Measurements from ENCODE around the gene SLC37A1.

Gene SLC37A1

DNA sequence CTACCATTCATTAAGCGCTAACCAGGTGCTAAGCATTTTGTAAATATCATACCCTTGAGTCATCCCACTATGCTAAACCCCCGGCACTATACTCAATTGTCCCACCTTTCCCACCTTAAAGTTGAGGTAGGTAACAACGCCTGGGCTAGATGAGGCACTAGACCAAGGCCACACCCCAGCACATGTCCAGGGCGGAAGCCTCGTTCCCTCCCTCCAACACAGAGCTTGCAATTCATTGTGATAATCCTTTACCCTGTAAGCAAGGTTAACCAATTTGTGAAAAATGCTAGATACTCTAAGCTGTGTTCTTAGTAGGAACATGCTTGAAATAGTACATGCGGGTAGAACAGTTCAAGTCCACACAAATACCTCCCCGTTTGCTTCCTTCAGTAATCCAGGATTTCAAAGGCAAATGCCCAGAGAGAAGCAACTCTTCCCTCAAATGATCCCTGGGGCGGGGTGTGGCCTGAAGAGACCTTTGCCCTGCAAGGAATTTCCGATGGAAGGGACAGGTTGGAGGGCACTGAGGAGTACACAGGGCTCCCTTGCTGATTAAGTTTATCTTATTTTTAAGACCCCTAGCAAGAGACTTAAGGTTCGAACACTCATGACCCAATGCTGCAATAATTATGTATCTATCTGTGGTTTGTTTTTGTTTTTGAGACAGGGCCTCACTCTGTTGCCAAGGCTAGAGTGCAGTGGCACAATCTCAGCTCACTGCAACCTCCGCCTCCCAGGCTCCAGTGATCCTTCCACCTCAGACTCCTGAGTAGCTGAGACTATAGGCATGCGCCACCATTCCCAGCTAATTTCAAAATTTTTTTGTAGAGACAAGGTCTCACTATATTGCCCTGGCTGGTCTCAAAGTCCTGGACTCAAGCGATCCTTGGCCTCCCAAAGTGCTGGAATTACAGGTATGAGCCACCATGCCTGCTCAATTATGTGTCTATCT is 20.3 kb upstream of the SLC37A1 start:
- no peaks in the 10 kb centered on the region for H3K36me3 ChIP-seq (ENCODE audit: control insufficient read depth, insufficient read depth, low read length)
- H3K27ac ChIP-seq (ENCODE audit: insufficient read depth, low read depth, low read length, poor library complexity, severe bottlenecking): no peak overlapping the region
- peaks cover 9% of the 10 kb centered on the region for H3K4me1 ChIP-seq (ENCODE audit: control insufficient read depth, insufficient read depth, low read length)
- H3K9me3 ChIP-seq (ENCODE audit: control insufficient read depth, low read length): no peaks in the 10 kb centered on the region
- 79 to 84% methylated on average over 12 to 13 of the region's 13 CpGs for WGBS, 2 experiments
- no peak overlapping the region for H3K4me3 ChIP-seq (ENCODE audit: insufficient read depth, low read depth, low read length)
- peaks cover 10% of the 10 kb centered on the region for H3K27me3 ChIP-seq (ENCODE audit: control insufficient read depth, insufficient read depth, low read length, poor library complexity, severe bottlenecking)

- 90 to 92% methylated on average over 5 of the region's 5 CpGs for WGBS, 2 experiments
- Histone ChIP-seq H3K36me3 (ENCODE audit: control insufficient read depth, insufficient read depth, low read length) (no peaks in the 10 kb centered on the region), H3K27ac (ENCODE audit: insufficient read depth, low read depth, low read length, poor library complexity, severe bottlenecking) (no peak overlapping the region), H3K27me3 (ENCODE audit: control insufficient read depth, insufficient read depth, low read length, poor library complexity, severe bottlenecking) (peaks cover 10% of the 10 kb centered on the region), H3K4me1 (ENCODE audit: control insufficient read depth, insufficient read depth, low read length) (peaks cover 17% of the 10 kb centered on the region), H3K4me3 (ENCODE audit: insufficient read depth, low read depth, low read length) (no peak overlapping the region), H3K9me3 (ENCODE audit: control insufficient read depth, low read length) (no peaks in the 10 kb centered on the region)
These were observed 18.6 kb upstream of the SLC37A1 start for GRCh38 chr21:42495027-42495426.

- WGBS, 2 experiments: 6 to 7% methylated on average over 18 of the region's 18 CpGs
- Histone ChIP-seq H3K27me3 (ENCODE audit: control insufficient read depth, insufficient read depth, low read length, poor library complexity, severe bottlenecking) (peaks cover 10% of the 10 kb centered on the region), H3K27ac (ENCODE audit: insufficient read depth, low read depth, low read length, poor library complexity, severe bottlenecking) (no peak overlapping the region), H3K4me1 (ENCODE audit: control insufficient read depth, insufficient read depth, low read length) (peaks cover 17% of the 10 kb centered on the region), H3K36me3 (ENCODE audit: control insufficient read depth, insufficient read depth, low read length) (no peaks in the 10 kb centered on the region), H3K9me3 (ENCODE audit: control insufficient read depth, low read length) (no peaks in the 10 kb centered on the region), H3K4me3 (ENCODE audit: insufficient read depth, low read depth, low read length) (peak overlapping the region; percentile 59)
These were observed 17.9 kb upstream of the SLC37A1 start for GRCh38 chr21:42495765-42496119.

GRCh38 chr21:42496120-42496838 is 17.4 kb upstream of the SLC37A1 start, which contains the start of gene RSPH1:
Gene RSPH1 (minus strand): TSS chr21:42496224. CDS start chr21:42496186, 38 bp downstream.
- 1% methylated on average over 58 of the region's 58 CpGs for WGBS, 2 experiments
- peaks cover 17% of the 10 kb centered on the region for H3K4me1 ChIP-seq (ENCODE audit: control insufficient read depth, insufficient read depth, low read length)
- peak within 1 kb of the TSS; percentile 52 for H3K27ac ChIP-seq (ENCODE audit: insufficient read depth, low read depth, low read length, poor library complexity, severe bottlenecking)

GRCh38 chr21:42496839-42497202 is 16.8 kb upstream of the SLC37A1 start:
- Histone ChIP-seq H3K4me3 (ENCODE audit: insufficient read depth, low read depth, low read length) (peak overlapping the region; percentile 59), H3K9me3 (ENCODE audit: control insufficient read depth, low read length) (no peaks in the 10 kb centered on the region), H3K27ac (ENCODE audit: insufficient read depth, low read depth, low read length, poor library complexity, severe bottlenecking) (peak overlapping the region; percentile 52), H3K4me1 (ENCODE audit: control insufficient read depth, insufficient read depth, low read length) (peaks cover 17% of the 10 kb centered on the region), H3K27me3 (ENCODE audit: control insufficient read depth, insufficient read depth, low read length, poor library complexity, severe bottlenecking) (peaks cover 10% of the 10 kb centered on the region), H3K36me3 (ENCODE audit: control insufficient read depth, insufficient read depth, low read length) (no peaks in the 10 kb centered on the region)
- WGBS, 2 experiments: 17 to 25% methylated on average over 19 of the region's 19 CpGs

More at GRCh38 chr21:42496120-42496838, 17.4 kb upstream of the SLC37A1 start, which contains the start of gene RSPH1:
- Histone ChIP-seq H3K9me3 (ENCODE audit: control insufficient read depth, low read length) (no peaks in the 10 kb centered on the region), H3K36me3 (ENCODE audit: control insufficient read depth, insufficient read depth, low read length) (no peaks in the 10 kb centered on the region), H3K4me3 (ENCODE audit: insufficient read depth, low read depth, low read length) (peak within 1 kb of the TSS; percentile 59), H3K27me3 (ENCODE audit: control insufficient read depth, insufficient read depth, low read length, poor library complexity, severe bottlenecking) (peaks cover 10% of the 10 kb centered on the region)

GRCh38 chr21:42498012-42498411 is 15.6 kb upstream of the SLC37A1 start:
- peaks cover 17% of the 10 kb centered on the region for H3K4me1 ChIP-seq (ENCODE audit: control insufficient read depth, insufficient read depth, low read length)
- no peaks in the 10 kb centered on the region for H3K9me3 ChIP-seq (ENCODE audit: control insufficient read depth, low read length)
- H3K36me3 ChIP-seq (ENCODE audit: control insufficient read depth, insufficient read depth, low read length): no peaks in the 10 kb centered on the region
- H3K4me3 ChIP-seq (ENCODE audit: insufficient read depth, low read depth, low read length): no peak overlapping the region
- WGBS, 2 experiments: 93 to 96% methylated on average over 5 of the region's 5 CpGs
- H3K27ac ChIP-seq (ENCODE audit: insufficient read depth, low read depth, low read length, poor library complexity, severe bottlenecking): no peak overlapping the region
- peaks cover 10% of the 10 kb centered on the region for H3K27me3 ChIP-seq (ENCODE audit: control insufficient read depth, insufficient read depth, low read length, poor library complexity, severe bottlenecking)

DNA sequence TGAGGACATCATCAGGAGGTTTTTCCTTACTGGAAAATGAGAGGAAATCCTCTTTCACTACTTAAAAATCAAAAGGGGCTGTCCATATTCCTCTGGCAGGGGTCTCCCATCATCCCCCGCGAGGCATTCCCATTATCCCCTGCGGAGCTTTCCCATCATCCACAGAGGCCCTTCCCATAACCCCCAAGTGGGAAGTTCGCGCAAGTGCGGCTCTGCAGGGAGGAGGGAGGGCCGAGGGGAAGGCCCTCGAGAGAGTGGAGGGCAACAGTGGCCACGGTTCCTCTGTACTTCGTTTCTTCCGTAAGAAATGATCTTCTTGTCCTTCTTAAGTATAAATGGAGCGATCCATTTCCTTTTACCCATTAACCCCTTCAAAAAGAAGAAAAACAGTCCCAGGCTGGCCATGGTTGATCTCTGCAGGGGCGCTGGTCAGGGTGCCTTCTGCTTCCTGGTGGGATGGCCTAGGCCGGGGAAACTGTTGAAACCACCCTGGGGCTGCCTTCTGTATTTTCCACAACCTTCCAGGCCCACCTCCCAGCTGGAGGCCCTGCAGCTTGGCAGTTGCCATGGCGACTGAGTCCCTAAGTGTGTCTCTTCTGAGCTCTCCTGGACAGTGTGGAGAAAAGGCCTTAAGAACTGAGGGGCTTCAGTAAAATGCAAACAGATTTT is 14.1 kb upstream of the SLC37A1 start:
- Histone ChIP-seq H3K27ac (ENCODE audit: insufficient read depth, low read depth, low read length, poor library complexity, severe bottlenecking) (peak overlapping the region; percentile 60), H3K9me3 (ENCODE audit: control insufficient read depth, low read length) (no peaks in the 10 kb centered on the region), H3K36me3 (ENCODE audit: control insufficient read depth, insufficient read depth, low read length) (no peaks in the 10 kb centered on the region), H3K4me3 (ENCODE audit: insufficient read depth, low read depth, low read length) (no peak overlapping the region), H3K27me3 (ENCODE audit: control insufficient read depth, insufficient read depth, low read length, poor library complexity, severe bottlenecking) (peaks cover 10% of the 10 kb centered on the region), H3K4me1 (ENCODE audit: control insufficient read depth, insufficient read depth, low read length) (peaks cover 17% of the 10 kb centered on the region)
- WGBS, 2 experiments: 59 to 67% methylated on average over 15 of the region's 15 CpGs

- Histone ChIP-seq H3K27ac (ENCODE audit: insufficient read depth, low read depth, low read length, poor library complexity, severe bottlenecking) (no peak overlapping the region), H3K9me3 (ENCODE audit: control insufficient read depth, low read length) (no peaks in the 10 kb centered on the region), H3K4me3 (ENCODE audit: insufficient read depth, low read depth, low read length) (no peak overlapping the region), H3K27me3 (ENCODE audit: control insufficient read depth, insufficient read depth, low read length, poor library complexity, severe bottlenecking) (peaks cover 7% of the 10 kb centered on the region), H3K4me1 (ENCODE audit: control insufficient read depth, insufficient read depth, low read length) (peaks cover 17% of the 10 kb centered on the region), H3K36me3 (ENCODE audit: control insufficient read depth, insufficient read depth, low read length) (no peaks in the 10 kb centered on the region)
- WGBS, 2 experiments: 89 to 98% methylated on average over 4 of the region's 4 CpGs
These were observed 13.4 kb upstream of the SLC37A1 start for GRCh38 chr21:42500225-42500624.

DNA sequence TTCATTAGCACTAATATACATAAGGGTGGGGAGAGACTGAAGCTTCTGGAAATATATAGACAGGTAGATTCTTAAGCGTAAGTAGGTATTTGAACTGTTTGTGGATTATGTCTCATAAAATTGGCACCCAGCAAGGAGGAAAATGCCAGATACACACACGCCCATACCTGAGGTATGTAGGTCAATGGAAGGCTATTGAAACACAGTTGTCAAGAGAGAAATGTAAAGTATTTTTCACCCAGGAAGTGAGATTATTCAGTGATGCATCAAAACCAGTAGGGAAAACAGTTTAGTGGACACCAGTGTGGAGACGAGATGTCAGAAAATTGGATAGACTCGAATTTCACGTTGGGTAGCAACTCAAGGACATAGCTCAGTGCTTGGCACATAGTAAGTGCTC is 12.9 kb upstream of the SLC37A1 start:
- H3K4me1 ChIP-seq (ENCODE audit: control insufficient read depth, insufficient read depth, low read length): peaks cover 13% of the 10 kb centered on the region
- 94 to 95% methylated on average over 5 of the region's 5 CpGs for WGBS, 2 experiments
- no peaks in the 10 kb centered on the region for H3K36me3 ChIP-seq (ENCODE audit: control insufficient read depth, insufficient read depth, low read length)
- no peak overlapping the region for H3K27ac ChIP-seq (ENCODE audit: insufficient read depth, low read depth, low read length, poor library complexity, severe bottlenecking)
- H3K9me3 ChIP-seq (ENCODE audit: control insufficient read depth, low read length): no peaks in the 10 kb centered on the region
- no peak overlapping the region for H3K4me3 ChIP-seq (ENCODE audit: insufficient read depth, low read depth, low read length)
- peaks cover 6% of the 10 kb centered on the region for H3K27me3 ChIP-seq (ENCODE audit: control insufficient read depth, insufficient read depth, low read length, poor library complexity, severe bottlenecking)

GRCh38 chr21:42503711-42504110 is 9.9 kb upstream of the SLC37A1 start:
- Histone ChIP-seq H3K27ac (ENCODE audit: insufficient read depth, low read depth, low read length, poor library complexity, severe bottlenecking) (no peak overlapping the region), H3K36me3 (ENCODE audit: control insufficient read depth, insufficient read depth, low read length) (no peaks in the 10 kb centered on the region), H3K9me3 (ENCODE audit: control insufficient read depth, low read length) (no peaks in the 10 kb centered on the region), H3K4me1 (ENCODE audit: control insufficient read depth, insufficient read depth, low read length) (peaks cover 8% of the 10 kb centered on the region), H3K27me3 (ENCODE audit: control insufficient read depth, insufficient read depth, low read length, poor library complexity, severe bottlenecking) (peaks cover 5% of the 10 kb centered on the region), H3K4me3 (ENCODE audit: insufficient read depth, low read depth, low read length) (no peak overlapping the region)
- 93 to 97% methylated on average over 4 of the region's 4 CpGs for WGBS, 2 experiments

All from ectodermal cell (in vitro differentiated cells).